ENCODE measurements around the gene PTPRM. TPM values are rescaled to one million over a fixed set of nuclear protein-coding genes. Genes with fewer than 3 reads are reported as not detected.

PTPRM gene
- total RNA-seq, 4 donors from 2014 or later = 81.5 to 98.9 (median 86.8) TPM

GRCh38 chr18:7575465-7576028 is 8.4 kb downstream of the PTPRM start:
- WGBS, 2 donors (ENCODE audit: low coverage in 1 of 2) = 73 to 86% methylated on average over 1 to 2 of the region's 2 CpGs
- Histone ChIP-seq H3K27me3 (no peaks in the 10 kb centered on the region), H3K36me3 (no peaks in the 10 kb centered on the region), H3K9me3 (no peaks in the 10 kb centered on the region), H3K4me1 (peaks cover 0 to 75% (median 0%) of the 10 kb centered on the region in 3 donors), H3K27ac (no peak overlapping the region), H3K4me3 (no peak overlapping the region)
- ATAC-seq = no peak
- no peak for TF ChIP-seq POLR2A (IDR thresholded peaks at IDR 0.05)
- TF ChIP-seq EP300 (IDR thresholded peaks at IDR 0.05) = no peak
- TF ChIP-seq POLR2AphosphoS5 (IDR thresholded peaks at IDR 0.05) = no peak
- no peak for TF ChIP-seq CTCF (IDR thresholded peaks at IDR 0.05)

- no peak for ATAC-seq
- no peaks in the 10 kb centered on the region for H3K9me3 ChIP-seq
- H3K4me1 ChIP-seq = peaks cover 0 to 75% (median 0%) of the 10 kb centered on the region in 3 donors
- H3K27me3 ChIP-seq = no peaks in the 10 kb centered on the region
- no peak overlapping the region for H3K27ac ChIP-seq
- H3K4me3 ChIP-seq = no peak overlapping the region
- TF ChIP-seq POLR2AphosphoS5 (IDR thresholded peaks at IDR 0.05) = no peak
- TF ChIP-seq POLR2A (IDR thresholded peaks at IDR 0.05) = no peak
- TF ChIP-seq EP300 (IDR thresholded peaks at IDR 0.05) = no peak
- no peak for TF ChIP-seq CTCF (IDR thresholded peaks at IDR 0.05)
- H3K36me3 ChIP-seq = no peaks in the 10 kb centered on the region
These were observed 9.0 kb downstream of the PTPRM start for GRCh38 chr18:7576077-7576476.

GRCh38 chr18:7576685-7577084 is 9.6 kb downstream of the PTPRM start:
- peaks cover 0 to 74% (median 0%) of the 10 kb centered on the region in 3 donors for H3K4me1 ChIP-seq
- no peak for ATAC-seq

GRCh38 chr18:7577706-7578105 is 10.6 kb downstream of the PTPRM start:
- TF ChIP-seq EP300 (IDR thresholded peaks at IDR 0.05) (no peak), POLR2A (IDR thresholded peaks at IDR 0.05) (no peak)
- H3K27ac ChIP-seq = no peak overlapping the region
- WGBS, 2 donors (ENCODE audit: low coverage in 1 of 2) = 40 to 67% methylated on average over 1 of the region's 1 CpG

More at GRCh38 chr18:7576685-7577084, 9.6 kb downstream of the PTPRM start:
- no peak for TF ChIP-seq POLR2A (IDR thresholded peaks at IDR 0.05)
- no peak for TF ChIP-seq CTCF (IDR thresholded peaks at IDR 0.05)
- no peak for TF ChIP-seq POLR2AphosphoS5 (IDR thresholded peaks at IDR 0.05)
- no peak for TF ChIP-seq EP300 (IDR thresholded peaks at IDR 0.05)
- Histone ChIP-seq H3K27ac (no peak overlapping the region), H3K36me3 (no peaks in the 10 kb centered on the region), H3K9me3 (no peaks in the 10 kb centered on the region), H3K4me3 (no peak overlapping the region), H3K27me3 (no peaks in the 10 kb centered on the region)

GRCh38 chr18:7579176-7579917 is 12.2 kb downstream of the PTPRM start:
- 67 to 69% methylated on average over 3 of the region's 3 CpGs for WGBS, 2 donors (ENCODE audit: low coverage in 1 of 2)
- no peak overlapping the region for H3K27ac ChIP-seq
- TF ChIP-seq POLR2A (IDR thresholded peaks at IDR 0.05) (no peak), POLR2AphosphoS5 (IDR thresholded peaks at IDR 0.05) (no peak)
- H3K4me1 ChIP-seq = peaks cover 0 to 60% (median 0%) of the 10 kb centered on the region in 3 donors
- no peak for ATAC-seq
- no peaks in the 10 kb centered on the region for H3K36me3 ChIP-seq
- no peaks in the 10 kb centered on the region for H3K27me3 ChIP-seq
- H3K4me3 ChIP-seq = no peak overlapping the region
- H3K9me3 ChIP-seq = no peaks in the 10 kb centered on the region

More at GRCh38 chr18:7577706-7578105, 10.6 kb downstream of the PTPRM start:
- Histone ChIP-seq H3K27me3 (no peaks in the 10 kb centered on the region), H3K9me3 (no peaks in the 10 kb centered on the region), H3K36me3 (no peaks in the 10 kb centered on the region), H3K4me1 (peaks cover 0 to 65% (median 0%) of the 10 kb centered on the region in 3 donors), H3K4me3 (no peak overlapping the region)
- no peak for ATAC-seq

Measured in gastroesophageal sphincter (tissue), 4 donors.